Upper lobe of left lung (tissue), 4 donors: Measurements from ENCODE around the gene RB1.

Source experiments
- EP300 ChIP-seq, 4 donors: sonication (generic); formaldehyde crosslinking; IDR thresholded peaks; one replicate each; pipeline ENCODE4 v1.5.1; 2017; ENCODE audit warnings: antibody characterized with exemption in 4 of 4, control low read depth in 2 of 4
- POLR2A ChIP-seq, 4 donors: fragments of 450-650 bp; IDR thresholded peaks; one replicate each; pipeline ENCODE4 v1.5.1; 2016 to 2017; ENCODE audit warnings: antibody characterized with exemption in 4 of 4, mild to moderate bottlenecking in 2 of 4

GRCh38 chr13:48316826-48317510, 13.4 kb downstream of the RB1 start:
- TF ChIP-seq EP300 (IDR thresholded peaks at IDR 0.05) (no peak), POLR2A (IDR thresholded peaks at IDR 0.05) (no peak)
